ENCODE results near the gene NDUFB1. TPM values are rescaled to one million over a fixed set of nuclear protein-coding genes. Genes with fewer than 3 reads are reported as not detected.

The NDUFB1 gene
- total and polyA plus RNA-seq, 2 donors (not counting 1 experiment from before 2014, with no cell fraction given): 61.6 to 154 TPM

GRCh38 chr14:92143309-92143708 is 21.8 kb upstream of the NDUFB1 start:
- no peak for ATAC-seq (ENCODE audit: low read depth)
- Histone ChIP-seq H2AFZ (ENCODE audit: insufficient read depth, low read depth, low read length, poor library complexity, severe bottlenecking) (no peak overlapping the region), H4K20me1 (ENCODE audit: control insufficient read depth, insufficient read depth, low read length, poor library complexity, severe bottlenecking) (no peaks in the 10 kb centered on the region), H3K4me3 (ENCODE audit: control extremely low read depth in 1 of 5, extremely low read depth in 1 of 5, insufficient read depth in 1 of 5, low read depth in 2 of 5, low read length in 4 of 5) (no peak overlapping the region), H3K9ac (ENCODE audit: low read length) (no peak overlapping the region), H3K27ac (ENCODE audit: low read length in 2 of 2) (no peak overlapping the region), H3K4me2 (replicated peaks; ENCODE audit: low read depth, low read length, poor library complexity, severe bottlenecking) (no peak overlapping the region), H3K36me3 (replicated peaks in 1 of 2; ENCODE audit: control extremely low read depth in 1 of 2, control insufficient read depth in 1 of 2, extremely low read depth in 1 of 2, insufficient read depth in 2 of 2, low read length in 1 of 2) (peaks cover 19 to 74% of the 10 kb centered on the region in 2 experiments), H3K9me3 (ENCODE audit: control extremely low read depth in 1 of 3, control insufficient read depth in 2 of 3, insufficient read depth in 1 of 3, low read length in 2 of 3) (no peaks in the 10 kb centered on the region), H3K4me1 (ENCODE audit: control insufficient read depth in 2 of 2, insufficient read depth in 2 of 2, low read length in 2 of 2) (no peaks in the 10 kb centered on the region), H3K27me3 (replicated peaks in 1 of 4; ENCODE audit: control extremely low read depth in 1 of 4, control insufficient read depth in 3 of 4, insufficient read depth in 4 of 4, low read length in 3 of 4) (no peaks in the 10 kb centered on the region), H3K79me2 (ENCODE audit: control insufficient read depth, insufficient read depth, low read length) (peaks cover 5% of the 10 kb centered on the region)
- ChIA-PET CTCF (interaction anchor here (1.0 kb wide), 1 partner anchor 446 kb away, joined by 4 read pairs; no protein-coding TSS in a partner anchor), POLR2A (no interaction called here)
- Mint-ChIP-seq H3K9me3 (ENCODE audit: insufficient read depth) (no peaks in the 10 kb centered on the region), H3K4me1 (no peaks in the 10 kb centered on the region), H3K4me3 (no peak overlapping the region), H3K27me3 (no peaks in the 10 kb centered on the region), H3K27ac (no peak overlapping the region)
- no peak for TF ChIP-seq CTCF (IDR thresholded peaks at IDR 0.05)
- TF ChIP-seq EZH2 (IDR thresholded peaks at IDR 0.05; ENCODE audit: borderline replicate concordance, insufficient read depth, low read depth, low read length, poor library complexity, severe bottlenecking): no peak
- no peak for DNase-seq
- no CpG with 5 or more reads among the region's 4 CpGs for WGBS (ENCODE audit: insufficient coverage)
- intact Hi-C loops (cut with micrococcal nuclease): no loop called here

GRCh38 chr14:92135269-92135668 is 13.8 kb upstream of the NDUFB1 start:
- ChIA-PET CTCF (interaction anchor here (0.9 to 1.8 kb wide), 5 partner anchors 10 to 555 kb away, joined by 3 to 6 read pairs (median 4); no protein-coding TSS in a partner anchor), POLR2A (no interaction called here)
- H3K4me1 ChIP-seq (ENCODE audit: control insufficient read depth in 2 of 2, insufficient read depth in 2 of 2, low read length in 2 of 2): no peaks in the 10 kb centered on the region
- ATAC-seq (ENCODE audit: low read depth): no peak
- H3K27me3 Mint-ChIP-seq: no peaks in the 10 kb centered on the region
- H3K36me3 ChIP-seq (replicated peaks in 1 of 2; ENCODE audit: control extremely low read depth in 1 of 2, control insufficient read depth in 1 of 2, extremely low read depth in 1 of 2, insufficient read depth in 2 of 2, low read length in 1 of 2): peaks cover 20 to 63% of the 10 kb centered on the region in 2 experiments
- DNase-seq: peak; percentile 29
- no peak overlapping the region for H3K9ac ChIP-seq (ENCODE audit: low read length)
- no peak overlapping the region for H3K27ac ChIP-seq (ENCODE audit: low read length in 2 of 2)
- H3K27ac Mint-ChIP-seq: no peak overlapping the region
- H3K27me3 ChIP-seq (replicated peaks in 1 of 4; ENCODE audit: control extremely low read depth in 1 of 4, control insufficient read depth in 3 of 4, insufficient read depth in 4 of 4, low read length in 3 of 4): no peaks in the 10 kb centered on the region
- intact Hi-C loops (cut with micrococcal nuclease): loop anchor here (5.0 to 10.0 kb wide), 2 partner anchors 322 to 550 kb away; no protein-coding TSS in a partner anchor
- TF ChIP-seq CTCF (IDR thresholded peaks at IDR 0.05) (peak; percentile 46), EZH2 (IDR thresholded peaks at IDR 0.05; ENCODE audit: borderline replicate concordance, insufficient read depth, low read depth, low read length, poor library complexity, severe bottlenecking) (no peak)
- H3K9me3 Mint-ChIP-seq (ENCODE audit: insufficient read depth): no peaks in the 10 kb centered on the region
- no peaks in the 10 kb centered on the region for H3K79me2 ChIP-seq (ENCODE audit: control insufficient read depth, insufficient read depth, low read length)
- H4K20me1 ChIP-seq (ENCODE audit: control insufficient read depth, insufficient read depth, low read length, poor library complexity, severe bottlenecking): no peaks in the 10 kb centered on the region
- H3K4me3 Mint-ChIP-seq: no peak overlapping the region
- no peaks in the 10 kb centered on the region for H3K9me3 ChIP-seq (ENCODE audit: control extremely low read depth in 1 of 3, control insufficient read depth in 2 of 3, insufficient read depth in 1 of 3, low read length in 2 of 3)
- H3K4me2 ChIP-seq (replicated peaks; ENCODE audit: low read depth, low read length, poor library complexity, severe bottlenecking): no peak overlapping the region
- H3K4me1 Mint-ChIP-seq: no peaks in the 10 kb centered on the region
- H3K4me3 ChIP-seq (ENCODE audit: control extremely low read depth in 1 of 5, extremely low read depth in 1 of 5, insufficient read depth in 1 of 5, low read depth in 2 of 5, low read length in 4 of 5): no peak overlapping the region
- no peak overlapping the region for H2AFZ ChIP-seq (ENCODE audit: insufficient read depth, low read depth, low read length, poor library complexity, severe bottlenecking)
- no CpG with 5 or more reads among the region's 1 CpG for WGBS (ENCODE audit: insufficient coverage)

All from B cell (primary cell).